ENCODE data around the gene CLDND2. TPM values are rescaled to one million over a fixed set of nuclear protein-coding genes. Genes with fewer than 3 reads are reported as not detected.

The CLDND2 gene
- total and polyA plus RNA-seq, 12 donors = 1.2 to 2.2 (median 1.6) TPM; not detected in 2

DNA sequence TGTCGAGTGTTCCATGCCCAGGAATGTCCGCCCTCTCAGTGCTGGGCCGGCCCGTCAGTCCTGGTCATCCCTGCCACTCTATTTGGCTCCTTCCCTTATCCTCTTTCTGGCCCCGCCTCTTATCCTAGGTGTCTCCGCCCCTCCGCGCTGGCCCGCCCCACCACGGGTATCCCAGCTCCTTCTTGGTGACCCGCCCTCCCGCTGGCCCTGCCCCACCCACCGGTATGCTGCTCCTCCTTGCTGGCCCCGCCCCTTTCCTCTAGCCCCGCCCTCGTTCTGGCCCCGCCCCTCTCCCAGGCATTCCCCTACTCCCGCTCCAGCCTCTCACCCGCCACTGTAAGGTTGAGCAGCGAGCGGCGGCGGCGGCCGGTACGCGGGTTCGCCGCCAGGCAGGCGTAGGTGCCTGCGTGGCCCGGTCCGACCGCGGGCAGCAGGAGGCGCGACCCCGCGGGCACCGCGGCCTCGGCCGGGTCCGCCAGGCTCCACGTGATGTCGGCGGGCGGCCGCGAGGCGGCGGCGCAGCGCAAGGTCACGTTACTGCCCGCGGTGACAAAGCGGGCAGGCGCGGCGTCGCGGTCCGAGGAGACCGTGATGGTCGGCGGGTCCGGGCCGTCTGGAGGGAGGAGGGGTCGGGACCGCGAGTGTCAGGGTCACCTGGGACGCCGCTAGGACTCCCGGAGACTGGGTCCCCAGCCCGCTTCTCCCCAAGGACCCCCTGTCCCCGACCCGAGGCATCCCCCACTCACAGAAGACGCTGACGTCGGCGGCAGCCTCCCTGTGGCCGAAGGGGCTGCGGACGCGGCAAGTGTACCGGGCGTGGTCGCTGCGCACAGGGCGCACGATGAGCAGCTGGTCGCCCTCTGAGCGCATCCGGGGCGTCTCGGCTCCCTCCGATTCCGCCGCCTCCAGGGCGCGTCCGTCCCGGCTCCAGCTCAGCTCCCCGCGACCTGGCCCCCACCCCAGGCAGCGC is 28.8 kb downstream of the CLDND2 start:
- no peaks in the 10 kb centered on the region for H3K9me3 ChIP-seq
- H3K4me3 ChIP-seq = peak overlapping the region; percentile 47 to 77 (median 62)
- 2% methylated on average over 93 to 107 of the region's 107 CpGs for WGBS, 2 donors
- peaks cover 0 to 12% (median 7%) of the 10 kb centered on the region in 9 donors for H3K36me3 ChIP-seq
- no peaks in the 10 kb centered on the region for H3K27me3 ChIP-seq
- TF ChIP-seq, protein P1, sequence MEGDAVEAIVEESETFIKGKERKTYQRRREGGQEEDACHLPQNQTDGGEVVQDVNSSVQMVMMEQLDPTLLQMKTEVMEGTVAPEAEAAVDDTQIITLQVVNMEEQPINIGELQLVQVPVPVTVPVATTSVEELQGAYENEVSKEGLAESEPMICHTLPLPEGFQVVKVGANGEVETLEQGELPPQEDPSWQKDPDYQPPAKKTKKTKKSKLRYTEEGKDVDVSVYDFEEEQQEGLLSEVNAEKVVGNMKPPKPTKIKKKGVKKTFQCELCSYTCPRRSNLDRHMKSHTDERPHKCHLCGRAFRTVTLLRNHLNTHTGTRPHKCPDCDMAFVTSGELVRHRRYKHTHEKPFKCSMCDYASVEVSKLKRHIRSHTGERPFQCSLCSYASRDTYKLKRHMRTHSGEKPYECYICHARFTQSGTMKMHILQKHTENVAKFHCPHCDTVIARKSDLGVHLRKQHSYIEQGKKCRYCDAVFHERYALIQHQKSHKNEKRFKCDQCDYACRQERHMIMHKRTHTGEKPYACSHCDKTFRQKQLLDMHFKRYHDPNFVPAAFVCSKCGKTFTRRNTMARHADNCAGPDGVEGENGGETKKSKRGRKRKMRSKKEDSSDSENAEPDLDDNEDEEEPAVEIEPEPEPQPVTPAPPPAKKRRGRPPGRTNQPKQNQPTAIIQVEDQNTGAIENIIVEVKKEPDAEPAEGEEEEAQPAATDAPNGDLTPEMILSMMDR (IDR thresholded peaks at IDR 0.05) = peak in 6 of 9 donors; percentile 6 to 43 (median 24)
- DNase-seq (peak; percentile 97 to 99), ATAC-seq (peak; percentile 95 to 98 (median 96))
- H3K4me1 ChIP-seq = peaks cover 0 to 24% (median 19%) of the 10 kb centered on the region in 9 donors
- intact Hi-C loops (cut with DNase I) = loop anchor here in 7 of 10 donors (1.0 to 10.0 kb wide), 13 partner anchors 23 to 315 kb away; partner anchors contain the start of genes ETFB (in 3 of the 7) and C19orf84 (in 1 of the 7)
- H3K27ac ChIP-seq = peak overlapping the region in 9 of 10 donors; percentile 32 to 78 (median 62)

DNA sequence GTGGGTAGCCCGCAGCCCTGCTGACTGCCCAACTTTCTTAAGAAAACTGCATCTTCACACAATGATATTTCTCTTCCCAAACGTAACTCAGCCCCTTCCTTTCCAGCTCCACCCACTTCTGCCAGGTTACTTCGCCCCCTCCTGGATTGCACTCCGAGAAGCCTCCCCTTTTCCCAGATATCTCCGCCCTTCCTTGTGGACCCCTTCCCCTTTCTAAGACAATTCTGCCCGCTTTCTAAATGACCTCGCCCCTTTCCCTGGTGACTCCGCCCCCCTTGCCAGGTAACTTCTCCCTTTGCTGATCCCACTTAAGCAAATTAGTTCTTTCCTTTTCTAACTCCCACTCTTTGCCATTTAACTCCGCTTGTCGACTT is 29.5 kb downstream of the CLDND2 start:
- ATAC-seq = no peak
- no peak for DNase-seq
- H3K27ac ChIP-seq = peak overlapping the region in 6 of 10 donors; percentile 19 to 72 (median 34)
- TF ChIP-seq, protein P1 (IDR thresholded peaks at IDR 0.05) = no peak
- H3K36me3 ChIP-seq = peaks cover 0 to 5% (median under 1%) of the 10 kb centered on the region in 9 donors
- H3K27me3 ChIP-seq = no peaks in the 10 kb centered on the region
- 1% methylated on average over 10 of the region's 10 CpGs for WGBS, 2 donors
- peaks cover 0 to 24% (median 19%) of the 10 kb centered on the region in 9 donors for H3K4me1 ChIP-seq
- intact Hi-C loops (cut with DNase I) = loop anchor here in 7 of 10 donors (1.0 to 10.0 kb wide), 13 partner anchors 24 to 316 kb away; partner anchors contain the start of genes ETFB (in 3 of the 7) and C19orf84 (in 1 of the 7)
- peak overlapping the region; percentile 47 to 77 (median 62) for H3K4me3 ChIP-seq
- no peaks in the 10 kb centered on the region for H3K9me3 ChIP-seq

DNA sequence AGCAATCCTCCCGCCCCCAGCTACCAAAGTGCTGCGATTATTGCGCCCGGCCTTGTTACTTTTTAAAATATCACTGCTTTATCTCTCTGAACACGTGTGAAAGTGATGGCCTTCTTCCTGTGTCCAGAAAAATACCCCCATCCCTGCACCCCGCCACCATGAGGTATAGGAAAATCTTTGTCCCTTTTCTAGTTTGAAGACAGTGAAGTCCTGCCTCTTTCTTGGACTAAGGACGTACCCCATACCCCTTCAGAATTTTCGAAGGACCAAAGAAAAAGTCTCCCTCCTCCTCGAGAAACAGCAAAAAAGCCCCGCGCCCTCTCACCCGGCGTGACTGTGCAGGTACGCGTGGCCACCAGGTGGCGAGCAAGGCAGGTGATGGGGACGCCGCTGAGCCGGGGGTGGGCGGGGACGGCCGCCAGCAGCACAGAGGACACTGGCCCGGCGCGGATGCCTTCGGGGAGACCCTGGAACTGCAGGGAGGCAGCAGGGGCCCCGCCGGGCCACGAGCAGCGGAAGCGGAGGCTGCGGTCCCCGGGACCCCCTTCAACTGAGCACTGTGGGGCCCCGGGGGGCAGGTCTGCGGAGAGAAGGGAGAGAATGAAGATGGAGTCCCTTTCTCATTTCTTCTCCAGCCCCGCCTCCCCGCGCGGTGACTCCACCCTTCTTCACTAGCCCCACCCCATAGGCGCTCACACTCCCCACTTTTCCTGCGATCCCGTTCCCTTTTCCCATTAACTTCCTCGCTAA is 30.1 kb downstream of the CLDND2 start:
- peak; percentile 66 to 88 (median 76) for ATAC-seq
- H3K4me1 ChIP-seq = peaks cover 0 to 24% (median 19%) of the 10 kb centered on the region in 9 donors
- H3K27me3 ChIP-seq = no peaks in the 10 kb centered on the region
- intact Hi-C loops (cut with DNase I) = loop anchor here in 7 of 10 donors (1.0 to 10.0 kb wide), 14 partner anchors 24 to 316 kb away; partner anchors contain the start of genes ETFB (in 3 of the 7) and C19orf84 (in 1 of the 7)
- peak overlapping the region in 6 of 10 donors; percentile 19 to 72 (median 34) for H3K27ac ChIP-seq
- DNase-seq = peak; percentile 81 to 82
- no peaks in the 10 kb centered on the region for H3K9me3 ChIP-seq
- WGBS, 2 donors = 5 to 6% methylated on average over 40 to 43 of the region's 43 CpGs
- H3K4me3 ChIP-seq = peak overlapping the region; percentile 47 to 77 (median 62)
- TF ChIP-seq, protein P1 (IDR thresholded peaks at IDR 0.05) = peak; percentile 69 to 94 (median 84)
- H3K36me3 ChIP-seq = no peaks in the 10 kb centered on the region

Measured in heart right ventricle (tissue), 16 donors.